NB4 (cell line): ENCODE data around the gene REXO1.

ENCODE experiments used
- MYC ChIP-seq: IDR thresholded peaks from 2 replicates; pipeline ENCODE4 v1.6.1; 2011; ENCODE audit warnings: low read depth, low read length
- POLR2A ChIP-seq: IDR thresholded peaks from 2 replicates; pipeline ENCODE4 v1.6.1; 2011; ENCODE audit warnings: mild to moderate bottlenecking; ENCODE audit not compliant: insufficient read length; ENCODE audit errors: extremely low read depth
- TF ChIP-seq, protein P1 (sequence below): IDR thresholded peaks from one replicate; pipeline ENCODE4 v1.5.1; 2012; ENCODE audit warnings: low read depth, low read length

DNA sequence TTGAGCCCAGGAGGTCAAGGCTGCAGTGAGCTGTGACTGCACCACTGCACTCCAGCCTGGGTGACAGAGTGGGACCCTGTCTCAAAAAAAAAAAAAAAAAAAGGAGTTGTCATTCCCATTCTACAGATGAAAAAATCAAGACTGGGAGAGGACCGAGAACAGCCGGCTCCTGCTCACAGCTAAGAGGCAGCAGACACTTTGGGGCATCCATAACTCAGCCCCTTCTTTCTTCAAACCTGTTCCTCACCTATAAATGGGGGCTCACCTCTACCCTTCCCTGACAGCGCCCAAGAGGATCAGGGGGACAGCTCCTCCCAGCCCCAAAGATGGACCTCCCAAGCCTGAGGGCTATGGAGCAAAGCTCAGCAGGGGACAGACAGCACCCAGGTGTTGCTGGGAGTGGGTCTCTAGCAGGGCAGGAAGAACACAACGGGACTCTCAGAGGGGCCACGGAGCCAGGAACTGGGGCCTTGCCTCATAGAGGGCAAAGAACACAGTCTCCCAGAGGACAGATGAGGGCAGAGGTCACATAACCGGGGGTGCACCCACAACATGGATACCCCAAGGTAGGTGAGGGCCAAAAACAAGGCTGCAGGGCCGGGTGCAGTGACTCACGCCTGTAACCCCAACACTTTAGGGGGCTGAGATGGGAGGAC, 18.5 kb upstream of the REXO1 start:
- TF ChIP-seq MYC, result no peak
- TF ChIP-seq, protein P1, sequence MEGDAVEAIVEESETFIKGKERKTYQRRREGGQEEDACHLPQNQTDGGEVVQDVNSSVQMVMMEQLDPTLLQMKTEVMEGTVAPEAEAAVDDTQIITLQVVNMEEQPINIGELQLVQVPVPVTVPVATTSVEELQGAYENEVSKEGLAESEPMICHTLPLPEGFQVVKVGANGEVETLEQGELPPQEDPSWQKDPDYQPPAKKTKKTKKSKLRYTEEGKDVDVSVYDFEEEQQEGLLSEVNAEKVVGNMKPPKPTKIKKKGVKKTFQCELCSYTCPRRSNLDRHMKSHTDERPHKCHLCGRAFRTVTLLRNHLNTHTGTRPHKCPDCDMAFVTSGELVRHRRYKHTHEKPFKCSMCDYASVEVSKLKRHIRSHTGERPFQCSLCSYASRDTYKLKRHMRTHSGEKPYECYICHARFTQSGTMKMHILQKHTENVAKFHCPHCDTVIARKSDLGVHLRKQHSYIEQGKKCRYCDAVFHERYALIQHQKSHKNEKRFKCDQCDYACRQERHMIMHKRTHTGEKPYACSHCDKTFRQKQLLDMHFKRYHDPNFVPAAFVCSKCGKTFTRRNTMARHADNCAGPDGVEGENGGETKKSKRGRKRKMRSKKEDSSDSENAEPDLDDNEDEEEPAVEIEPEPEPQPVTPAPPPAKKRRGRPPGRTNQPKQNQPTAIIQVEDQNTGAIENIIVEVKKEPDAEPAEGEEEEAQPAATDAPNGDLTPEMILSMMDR, result no peak
- TF ChIP-seq POLR2A, result no peak
